Measurements from ENCODE around the gene REXO4.
"Not testable (repeated sequence)": the region's sequence is repeated elsewhere in the genome, so short reads cannot be mapped to it uniquely, and the experiment has no call there.

Gene REXO4

DNA sequence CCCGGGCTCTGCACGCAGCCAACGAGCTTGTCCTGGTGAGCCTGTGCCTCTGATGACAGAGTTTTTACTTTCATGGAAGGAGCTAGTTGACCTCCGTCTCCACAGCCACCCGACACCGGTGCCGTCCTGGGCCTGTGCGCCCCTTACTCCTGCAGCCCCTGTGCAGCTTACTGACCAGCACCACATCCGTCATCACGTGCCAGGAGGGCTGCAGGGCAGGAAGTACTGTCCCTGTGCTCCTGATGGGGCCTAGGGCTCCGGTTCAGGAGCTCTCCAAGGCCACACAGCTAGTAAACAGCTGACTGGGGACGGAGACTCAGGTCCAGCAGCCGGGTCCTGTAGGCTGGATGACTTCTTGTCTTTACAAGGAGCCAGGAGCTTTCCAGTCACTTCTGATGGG lies 31.5 kb downstream of the REXO4 start:
- DNase-seq = no peak

DNA sequence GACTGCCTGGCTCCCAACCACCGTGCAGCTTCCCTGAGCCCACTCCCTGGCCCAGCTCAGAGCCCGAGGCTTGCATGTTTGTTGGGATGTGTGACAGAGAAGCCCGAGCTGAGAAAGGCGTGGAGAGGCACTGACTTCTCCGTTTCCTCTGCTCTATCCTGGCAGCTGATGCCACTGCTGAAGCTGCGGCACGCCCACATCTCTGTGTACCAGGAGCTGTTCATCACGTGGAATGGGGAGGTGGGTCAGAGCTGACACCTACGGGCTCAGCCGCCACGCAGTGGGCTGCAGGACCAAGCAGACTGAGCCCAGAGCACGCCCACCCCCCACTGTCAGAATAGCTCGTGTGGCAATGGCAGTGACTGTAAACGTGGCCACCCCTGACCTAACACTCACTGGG lies 32.4 kb downstream of the REXO4 start:
- no peak for DNase-seq

DNA sequence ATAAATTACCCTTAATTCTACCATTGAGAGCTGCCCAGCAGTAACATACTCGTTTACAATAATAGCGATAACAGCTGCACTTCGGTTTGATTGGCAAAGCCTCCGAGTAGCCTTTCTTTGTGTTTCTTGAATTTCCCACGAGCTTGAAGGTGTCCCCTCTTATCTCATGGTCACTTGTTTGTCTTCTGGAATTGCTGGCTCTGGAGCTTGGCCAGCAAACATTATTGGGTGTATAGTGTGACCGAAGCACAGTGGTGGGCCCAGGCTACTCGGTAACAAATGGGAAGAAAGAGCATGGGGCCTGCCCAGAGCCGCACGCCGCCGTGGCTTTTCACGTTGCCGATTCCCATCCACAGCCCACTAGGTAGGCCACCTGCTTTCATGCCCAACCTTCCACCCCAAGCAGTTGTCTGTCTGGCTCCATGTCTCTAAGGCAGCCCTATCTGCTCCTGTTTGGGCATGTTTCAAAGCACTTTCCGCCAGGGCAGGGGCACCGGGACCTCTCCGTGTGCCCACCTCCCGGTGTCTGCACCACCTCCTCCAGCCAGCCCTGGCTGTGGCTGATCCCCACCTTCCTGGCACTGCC lies 33.0 kb downstream of the REXO4 start:
- no peak for DNase-seq

- no peak for DNase-seq
These were observed 34.4 kb downstream of the REXO4 start for GRCh38 chr9:133383438-133383837.

DNA sequence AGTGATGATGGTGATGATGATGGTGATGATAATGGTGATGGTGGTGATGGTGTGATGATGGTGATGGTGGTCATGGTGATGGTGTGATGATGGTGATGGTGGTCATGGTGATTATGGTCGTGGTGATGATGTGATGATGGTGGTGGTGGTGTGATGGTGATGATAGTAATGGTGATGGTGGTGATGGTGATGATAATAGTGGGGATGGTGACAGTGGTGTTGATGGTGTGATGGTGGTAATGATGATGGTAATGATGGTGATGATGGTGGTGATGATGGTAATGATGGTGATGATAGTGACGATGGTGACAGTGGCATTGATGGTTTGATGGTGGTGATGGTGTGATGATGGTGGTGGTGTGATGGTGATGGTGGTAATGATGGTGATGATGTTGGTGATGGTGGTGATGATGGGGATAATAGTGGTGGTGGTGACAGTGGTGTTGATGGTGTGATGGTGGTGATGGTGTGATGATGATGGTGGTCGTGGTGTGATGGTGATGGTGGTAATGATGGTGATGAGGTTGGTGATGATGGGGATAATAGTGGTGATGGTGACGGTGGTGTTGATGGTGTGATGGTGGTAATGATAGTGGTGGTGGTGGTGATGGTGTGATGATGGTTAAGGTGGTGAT lies 35.2 kb downstream of the REXO4 start:
- no peak for DNase-seq

- no peak for DNase-seq
These were observed 37.1 kb downstream of the REXO4 start for GRCh38 chr9:133380734-133381133.

DNA sequence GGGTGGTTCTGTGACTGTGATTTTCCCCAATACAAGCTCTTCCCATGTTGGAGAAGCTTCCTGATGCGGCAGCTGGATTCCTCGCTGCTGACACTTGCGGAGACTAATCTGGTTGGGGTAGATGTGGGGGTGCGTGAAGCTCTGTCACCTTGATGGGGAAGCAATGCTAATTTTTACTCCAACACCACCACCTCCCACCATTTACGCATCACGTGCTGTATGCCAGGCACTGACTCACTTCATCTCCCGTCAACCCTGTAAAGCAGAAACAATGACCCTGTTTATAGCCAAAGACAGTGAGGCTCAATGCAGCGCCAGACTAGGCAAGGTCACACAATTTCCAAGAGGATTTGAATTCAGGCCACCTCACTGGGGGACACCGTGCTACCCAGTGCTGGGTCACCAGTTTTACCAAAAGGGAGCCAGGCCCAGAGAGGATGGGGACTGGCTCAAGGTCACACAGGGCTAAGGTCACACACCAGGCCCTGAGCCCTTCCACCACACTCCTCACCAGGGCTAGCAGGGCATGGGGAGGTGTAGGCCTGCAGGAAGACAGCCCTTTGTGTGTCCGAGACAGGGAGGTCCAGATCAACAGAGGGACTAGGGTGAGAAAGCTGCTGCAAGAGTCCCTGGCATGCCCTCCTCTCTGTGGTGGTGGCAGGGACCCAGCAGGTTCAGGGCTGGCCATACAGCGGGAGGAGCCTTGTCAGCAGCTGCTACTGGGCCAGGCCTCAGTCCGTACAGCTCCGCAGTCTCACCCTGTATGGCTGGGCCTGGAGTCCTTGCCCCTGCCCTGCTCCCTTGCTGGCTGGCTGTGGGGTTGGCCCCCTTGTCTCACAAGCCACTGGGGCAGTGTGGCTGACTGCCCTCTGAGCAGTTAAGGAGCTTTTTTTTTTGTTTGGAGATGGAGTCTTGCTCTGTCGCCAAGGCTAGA lies 38.4 kb downstream of the REXO4 start:
- no peak for DNase-seq

DNA sequence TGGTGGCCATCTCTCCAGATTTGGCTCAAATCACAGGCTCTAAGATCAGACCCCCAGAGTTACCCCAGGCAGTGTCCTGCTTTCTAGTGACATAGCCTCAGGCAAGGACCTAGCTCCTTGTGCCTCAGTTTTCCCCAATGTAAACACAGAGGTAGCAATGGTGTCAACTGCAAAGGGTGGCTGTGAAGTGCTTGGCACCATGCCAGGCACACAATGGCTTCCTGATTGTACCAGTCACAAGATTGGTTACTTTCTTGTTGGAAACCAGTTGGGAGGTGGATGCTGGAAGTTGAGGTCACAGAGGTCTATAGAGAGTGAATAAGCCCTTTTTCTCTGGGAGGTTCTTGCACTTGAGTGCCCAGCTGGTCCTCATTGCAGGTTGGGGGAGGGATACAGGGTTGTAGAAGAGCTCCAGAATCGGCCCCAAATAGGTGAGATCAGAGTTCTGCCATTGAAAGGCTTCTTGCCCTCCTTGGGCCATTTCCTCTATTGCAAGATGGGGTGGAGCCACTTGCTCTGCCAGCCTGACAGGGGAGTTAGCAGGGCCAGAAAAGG lies 39.3 kb downstream of the REXO4 start:
- no peak for DNase-seq

DNA sequence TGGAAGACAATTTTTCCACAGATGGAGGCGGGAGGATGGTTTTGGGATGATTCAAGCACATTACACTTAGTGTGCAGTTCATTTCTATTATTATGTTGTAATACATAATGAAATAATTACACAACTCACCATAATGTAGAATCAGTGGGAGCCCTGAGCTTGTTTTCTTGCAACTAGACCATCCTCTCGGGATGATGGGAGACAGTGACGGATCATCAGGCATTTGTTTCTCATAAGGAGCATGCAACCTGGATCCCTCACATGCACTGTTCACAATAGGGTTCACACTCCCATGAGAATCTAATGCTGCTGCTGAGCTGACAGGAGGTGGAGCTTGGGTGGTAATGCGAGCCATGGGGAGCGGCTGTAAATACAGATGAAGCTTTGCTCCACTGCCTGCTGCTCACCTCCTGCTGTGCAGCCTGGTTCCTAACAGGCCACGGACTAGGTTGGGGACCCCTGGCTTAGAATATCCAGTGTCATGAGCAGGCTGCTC lies 40.0 kb downstream of the REXO4 start:
- DNase-seq = peak; percentile 13

- DNase-seq = not testable (repeated sequence)
These were observed 40.5 kb downstream of the REXO4 start for GRCh38 chr9:133377280-133377679.

DNA sequence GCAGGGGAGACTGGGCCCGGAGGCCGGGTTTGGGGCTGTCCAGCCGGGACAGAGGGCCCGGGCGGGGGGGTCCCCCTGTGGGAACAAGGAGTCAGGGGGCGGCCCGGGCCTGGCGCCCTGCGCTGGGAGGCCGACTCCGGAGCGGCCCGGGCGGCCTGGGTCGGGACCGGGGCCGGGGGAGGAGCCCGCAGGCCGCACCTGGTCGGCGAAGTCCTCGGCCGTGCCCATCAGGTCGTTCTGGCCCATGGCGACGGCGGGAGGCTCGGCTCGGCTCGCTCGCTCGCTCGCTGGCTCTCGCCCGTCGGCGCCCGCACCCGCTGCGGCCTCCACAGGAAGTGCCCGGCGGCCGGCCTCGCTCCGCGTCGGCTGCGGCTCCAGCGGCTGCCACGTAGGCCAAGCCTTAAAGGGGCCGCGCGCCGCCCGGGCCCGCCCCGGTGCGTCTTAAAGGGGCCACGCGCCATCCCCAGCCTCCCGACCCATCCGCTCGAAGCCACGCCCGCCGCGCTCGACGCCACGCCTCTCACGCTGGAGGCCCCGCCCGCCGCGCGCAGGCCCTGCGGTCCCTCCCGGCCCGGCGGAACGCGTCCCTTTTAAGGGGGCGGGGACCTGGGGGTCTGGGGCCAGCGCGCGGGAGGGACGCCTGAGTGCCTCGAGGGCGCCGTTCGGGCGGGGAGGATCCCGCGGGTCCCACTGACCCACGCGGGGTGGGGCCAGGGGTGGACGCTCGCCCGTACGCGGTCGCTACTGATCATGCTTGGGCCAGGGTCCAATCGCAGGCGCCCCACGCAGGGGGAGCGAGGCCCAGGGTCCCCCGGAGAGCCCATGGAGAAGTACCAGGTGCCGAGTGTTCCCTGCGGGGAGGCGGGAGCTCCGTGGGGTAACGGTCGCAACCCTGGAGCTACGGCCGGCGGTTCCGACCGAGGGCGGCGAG lies 41.8 kb downstream of the REXO4 start, which contains the start of the genes STKLD1 and SURF4:
Gene STKLD1, plus strand, starts transcription at position 643 of the 931 bp plus-strand sequence. Its CDS starts 108 bp downstream, at position 751.
Gene SURF4, minus strand, starts transcription at position 337 of the 931 bp plus-strand sequence. Its CDS starts 91 bp downstream, at position 246.
- DNase-seq = peak; percentile 92

- DNase-seq = no peak
These were observed 42.6 kb downstream of the REXO4 start for GRCh38 chr9:133375116-133375723.

DNA sequence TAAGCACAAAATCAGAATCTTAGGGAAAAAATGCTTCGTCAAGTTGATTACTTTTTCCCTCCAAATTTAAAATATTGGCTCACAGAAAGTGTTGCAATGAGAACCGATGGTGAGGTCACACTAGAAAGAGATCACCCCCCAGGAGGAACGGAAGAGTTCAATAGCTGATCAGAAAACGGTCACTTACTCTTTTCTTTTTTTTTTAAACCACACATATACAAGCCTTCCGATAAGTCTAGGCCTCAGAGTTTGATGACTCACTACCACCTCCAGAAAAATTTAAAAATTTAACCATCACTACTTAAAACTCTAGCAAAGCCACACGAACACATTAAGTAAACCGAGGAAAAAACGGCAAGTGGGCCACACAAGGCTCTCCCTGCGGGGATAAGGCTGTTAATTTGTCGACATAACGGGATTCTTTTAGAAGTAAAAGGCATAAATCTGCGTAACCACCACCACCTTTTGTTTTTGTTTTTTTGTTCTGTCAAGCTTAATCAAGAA lies 43.1 kb downstream of the REXO4 start:
- no peak for DNase-seq

GRCh38 chr9:133372144-133372543 lies 45.7 kb downstream of the REXO4 start:
- DNase-seq = no peak

DNA sequence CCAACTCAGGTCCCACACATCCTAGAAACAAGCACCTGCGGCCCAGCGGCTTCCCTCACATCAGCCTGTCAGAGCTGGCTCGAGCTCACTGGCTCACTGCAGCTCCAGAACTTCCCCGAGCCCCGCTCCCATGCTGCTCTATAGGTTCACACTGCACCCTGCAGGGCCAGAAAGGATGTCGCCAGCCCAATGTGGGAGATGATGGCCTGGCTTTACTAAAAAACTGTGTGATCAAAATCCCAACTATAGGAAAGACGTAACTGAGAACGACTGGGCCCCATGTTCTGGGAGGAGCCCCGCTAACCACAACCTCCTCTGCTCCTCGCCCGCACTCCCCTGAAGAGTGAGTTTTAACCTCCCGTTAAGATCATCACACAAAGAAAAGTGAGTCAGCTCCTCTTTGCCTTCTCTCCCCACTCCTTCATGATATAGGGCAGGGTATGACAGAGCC lies 46.5 kb downstream of the REXO4 start:
- no peak for DNase-seq

DNA sequence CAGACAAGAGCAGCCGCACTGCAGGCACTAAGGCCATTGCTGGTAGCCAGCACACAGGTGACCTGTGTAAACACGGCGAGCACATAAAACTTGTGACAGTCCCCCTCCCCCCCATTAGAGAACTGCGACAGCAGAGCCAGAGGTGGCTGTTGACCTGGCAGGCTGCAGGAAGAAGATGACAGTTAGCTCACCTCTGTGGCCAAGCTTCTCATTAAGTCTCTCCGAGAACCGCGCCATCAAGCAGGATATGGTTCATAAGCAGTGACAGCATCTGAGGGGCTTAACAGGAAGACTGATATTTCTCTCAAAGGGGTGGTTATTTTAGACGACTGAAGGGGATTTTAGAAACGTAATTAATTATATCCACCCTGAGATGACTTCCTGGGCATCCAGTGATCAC lies 47.1 kb downstream of the REXO4 start:
- DNase-seq = no peak

GRCh38 chr9:133369933-133370332 lies 47.9 kb downstream of the REXO4 start:
- DNase-seq = no peak

GRCh38 chr9:133369422-133369821 lies 48.4 kb downstream of the REXO4 start:
- no peak for DNase-seq

GRCh38 chr9:133368249-133368881 lies 49.4 kb downstream of the REXO4 start:
- peak; percentile 95 for DNase-seq

- no peak for DNase-seq
These were observed 50.0 kb downstream of the REXO4 start for GRCh38 chr9:133367778-133368177.

DNA sequence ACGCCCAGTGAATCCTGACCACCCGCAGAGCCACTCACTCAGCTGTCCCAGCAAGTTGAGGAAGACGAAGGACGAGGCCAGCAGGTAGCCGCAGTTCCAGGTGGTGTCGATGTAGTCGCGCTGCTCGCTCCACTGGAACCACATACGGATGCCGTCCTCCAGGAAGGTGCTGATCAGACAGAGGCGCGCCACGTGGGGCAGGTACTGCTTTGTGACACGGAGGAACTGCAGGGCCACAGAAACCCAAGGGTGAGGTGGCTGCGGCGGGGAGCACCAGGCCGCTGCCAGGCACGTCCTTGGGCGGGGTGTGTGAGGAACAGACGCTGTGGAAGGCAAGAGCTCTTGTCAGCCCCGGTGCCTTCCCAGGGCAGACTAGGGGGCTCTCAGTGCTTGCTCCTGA lies 50.6 kb downstream of the REXO4 start:
- DNase-seq = no peak

Data from DMS153 (cell line).